Measurements from ENCODE around the gene ALB.

Gene ALB

DNA sequence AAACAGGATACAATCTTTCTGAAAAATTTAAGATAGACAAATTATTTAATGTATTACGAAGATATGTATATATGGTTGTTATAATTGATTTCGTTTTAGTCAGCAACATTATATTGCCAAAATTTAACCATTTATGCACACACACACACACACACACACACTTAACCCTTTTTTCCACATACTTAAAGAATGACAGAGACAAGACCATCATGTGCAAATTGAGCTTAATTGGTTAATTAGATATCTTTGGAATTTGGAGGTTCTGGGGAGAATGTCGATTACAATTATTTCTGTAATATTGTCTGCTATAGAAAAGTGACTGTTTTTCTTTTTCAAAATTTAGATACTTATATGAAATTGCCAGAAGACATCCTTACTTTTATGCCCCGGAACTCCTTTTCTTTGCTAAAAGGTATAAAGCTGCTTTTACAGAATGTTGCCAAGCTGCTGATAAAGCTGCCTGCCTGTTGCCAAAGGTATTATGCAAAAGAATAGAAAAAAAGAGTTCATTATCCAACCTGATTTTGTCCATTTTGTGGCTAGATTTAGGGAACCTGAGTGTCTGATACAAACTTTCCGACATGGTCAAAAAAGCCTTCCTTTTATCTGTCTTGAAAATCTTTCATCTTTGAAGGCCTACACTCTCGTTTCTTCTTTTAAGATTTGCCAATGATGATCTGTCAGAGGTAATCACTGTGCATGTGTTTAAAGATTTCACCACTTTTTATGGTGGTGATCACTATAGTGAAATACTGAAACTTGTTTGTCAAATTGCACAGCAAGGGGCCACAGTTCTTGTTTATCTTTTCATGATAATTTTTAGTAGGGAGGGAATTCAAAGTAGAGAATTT lies 5.2 kb downstream of the ALB start:
- DNase-seq, result no peak

DNA sequence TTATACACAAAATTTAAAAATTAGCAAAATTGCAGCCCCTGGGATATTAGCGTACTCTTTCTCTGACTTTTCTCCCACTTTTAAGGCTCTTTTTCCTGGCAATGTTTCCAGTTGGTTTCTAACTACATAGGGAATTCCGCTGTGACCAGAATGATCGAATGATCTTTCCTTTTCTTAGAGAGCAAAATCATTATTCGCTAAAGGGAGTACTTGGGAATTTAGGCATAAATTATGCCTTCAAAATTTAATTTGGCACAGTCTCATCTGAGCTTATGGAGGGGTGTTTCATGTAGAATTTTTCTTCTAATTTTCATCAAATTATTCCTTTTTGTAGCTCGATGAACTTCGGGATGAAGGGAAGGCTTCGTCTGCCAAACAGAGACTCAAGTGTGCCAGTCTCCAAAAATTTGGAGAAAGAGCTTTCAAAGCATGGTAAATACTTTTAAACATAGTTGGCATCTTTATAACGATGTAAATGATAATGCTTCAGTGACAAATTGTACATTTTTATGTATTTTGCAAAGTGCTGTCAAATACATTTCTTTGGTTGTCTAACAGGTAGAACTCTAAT lies 6.0 kb downstream of the ALB start:
- no peak for DNase-seq

GRCh38 chr4:73410916-73411730 lies 7.0 kb downstream of the ALB start:
- DNase-seq, result no peak

DNA sequence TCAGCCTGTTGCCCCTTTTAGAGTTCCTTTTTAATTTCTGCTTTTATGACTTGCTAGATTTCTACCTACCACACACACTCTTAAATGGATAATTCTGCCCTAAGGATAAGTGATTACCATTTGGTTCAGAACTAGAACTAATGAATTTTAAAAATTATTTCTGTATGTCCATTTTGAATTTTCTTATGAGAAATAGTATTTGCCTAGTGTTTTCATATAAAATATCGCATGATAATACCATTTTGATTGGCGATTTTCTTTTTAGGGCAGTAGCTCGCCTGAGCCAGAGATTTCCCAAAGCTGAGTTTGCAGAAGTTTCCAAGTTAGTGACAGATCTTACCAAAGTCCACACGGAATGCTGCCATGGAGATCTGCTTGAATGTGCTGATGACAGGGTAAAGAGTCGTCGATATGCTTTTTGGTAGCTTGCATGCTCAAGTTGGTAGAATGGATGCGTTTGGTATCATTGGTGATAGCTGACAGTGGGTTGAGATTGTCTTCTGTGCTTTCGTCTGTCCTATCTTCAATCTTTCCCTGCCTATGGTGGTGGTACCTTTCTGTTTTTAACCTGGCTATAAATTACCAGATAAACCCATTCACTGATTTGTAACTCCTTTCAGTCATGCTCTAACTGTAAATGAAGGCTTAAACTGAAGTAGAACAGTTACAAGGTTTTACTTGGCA lies 7.8 kb downstream of the ALB start:
- DNase-seq, result no peak

GRCh38 chr4:73413294-73413755 lies 9.2 kb downstream of the ALB start:
- no peak for DNase-seq

DNA sequence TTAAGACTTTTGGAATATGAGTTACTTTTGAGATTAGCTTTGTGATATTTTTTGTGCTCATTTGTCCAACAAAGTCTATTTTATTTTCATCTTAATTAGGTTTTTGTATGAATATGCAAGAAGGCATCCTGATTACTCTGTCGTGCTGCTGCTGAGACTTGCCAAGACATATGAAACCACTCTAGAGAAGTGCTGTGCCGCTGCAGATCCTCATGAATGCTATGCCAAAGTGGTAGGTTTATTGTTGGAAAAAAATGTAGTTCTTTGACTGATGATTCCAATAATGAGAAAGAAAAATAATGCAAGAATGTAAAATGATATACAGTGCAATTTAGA lies 10.8 kb downstream of the ALB start:
- DNase-seq, result no peak

- no peak for DNase-seq
Observed at GRCh38 chr4:73415807-73416238, 11.7 kb downstream of the ALB start.

GRCh38 chr4:73416423-73417087 lies 12.5 kb downstream of the ALB start:
- no peak for DNase-seq

- DNase-seq, result no peak
Observed at GRCh38 chr4:73417342-73417741, 13.3 kb downstream of the ALB start.

DNA sequence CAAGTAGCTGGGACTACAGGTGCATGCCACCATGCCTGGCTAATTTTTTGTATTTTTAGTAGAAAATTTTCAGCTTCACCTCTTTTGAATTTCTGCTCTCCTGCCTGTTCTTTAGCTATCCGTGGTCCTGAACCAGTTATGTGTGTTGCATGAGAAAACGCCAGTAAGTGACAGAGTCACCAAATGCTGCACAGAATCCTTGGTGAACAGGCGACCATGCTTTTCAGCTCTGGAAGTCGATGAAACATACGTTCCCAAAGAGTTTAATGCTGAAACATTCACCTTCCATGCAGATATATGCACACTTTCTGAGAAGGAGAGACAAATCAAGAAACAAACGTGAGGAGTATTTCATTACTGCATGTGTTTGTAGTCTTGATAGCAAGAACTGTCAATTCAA lies 13.9 kb downstream of the ALB start:
- no peak for DNase-seq

GRCh38 chr4:73418677-73419076 lies 14.6 kb downstream of the ALB start:
- DNase-seq, result no peak

DNA sequence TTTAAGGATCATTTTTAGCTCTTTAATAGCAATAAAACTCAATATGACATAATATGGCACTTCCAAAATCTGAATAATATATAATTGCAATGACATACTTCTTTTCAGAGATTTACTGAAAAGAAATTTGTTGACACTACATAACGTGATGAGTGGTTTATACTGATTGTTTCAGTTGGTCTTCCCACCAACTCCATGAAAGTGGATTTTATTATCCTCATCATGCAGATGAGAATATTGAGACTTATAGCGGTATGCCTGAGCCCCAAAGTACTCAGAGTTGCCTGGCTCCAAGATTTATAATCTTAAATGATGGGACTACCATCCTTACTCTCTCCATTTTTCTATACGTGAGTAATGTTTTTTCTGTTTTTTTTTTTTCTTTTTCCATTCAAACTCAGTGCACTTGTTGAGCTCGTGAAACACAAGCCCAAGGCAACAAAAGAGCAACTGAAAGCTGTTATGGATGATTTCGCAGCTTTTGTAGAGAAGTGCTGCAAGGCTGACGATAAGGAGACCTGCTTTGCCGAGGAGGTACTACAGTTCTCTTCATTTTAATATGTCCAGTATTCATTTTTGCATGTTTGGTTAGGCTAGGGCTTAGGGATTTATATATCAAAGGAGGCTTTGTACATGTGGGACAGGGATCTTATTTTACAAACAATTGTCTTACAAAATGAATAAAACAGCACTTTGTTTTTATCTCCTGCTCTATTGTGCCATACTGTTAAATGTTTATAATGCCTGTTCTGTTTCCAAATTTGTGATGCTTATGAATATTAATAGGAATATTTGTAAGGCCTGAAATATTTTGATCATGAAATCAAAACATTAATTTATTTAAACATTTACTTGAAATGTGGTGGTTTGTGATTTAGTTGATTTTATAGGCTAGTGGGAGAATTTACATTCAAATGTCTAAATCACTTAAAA lies 15.3 kb downstream of the ALB start:
- no peak for DNase-seq

DNA sequence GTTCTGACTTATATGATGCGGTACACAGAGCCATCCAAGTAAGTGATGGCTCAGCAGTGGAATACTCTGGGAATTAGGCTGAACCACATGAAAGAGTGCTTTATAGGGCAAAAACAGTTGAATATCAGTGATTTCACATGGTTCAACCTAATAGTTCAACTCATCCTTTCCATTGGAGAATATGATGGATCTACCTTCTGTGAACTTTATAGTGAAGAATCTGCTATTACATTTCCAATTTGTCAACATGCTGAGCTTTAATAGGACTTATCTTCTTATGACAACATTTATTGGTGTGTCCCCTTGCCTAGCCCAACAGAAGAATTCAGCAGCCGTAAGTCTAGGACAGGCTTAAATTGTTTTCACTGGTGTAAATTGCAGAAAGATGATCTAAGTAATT lies 16.5 kb downstream of the ALB start:
- no peak for DNase-seq

- DNase-seq, result no peak
Observed at GRCh38 chr4:73421708-73422457, 17.8 kb downstream of the ALB start.

DNA sequence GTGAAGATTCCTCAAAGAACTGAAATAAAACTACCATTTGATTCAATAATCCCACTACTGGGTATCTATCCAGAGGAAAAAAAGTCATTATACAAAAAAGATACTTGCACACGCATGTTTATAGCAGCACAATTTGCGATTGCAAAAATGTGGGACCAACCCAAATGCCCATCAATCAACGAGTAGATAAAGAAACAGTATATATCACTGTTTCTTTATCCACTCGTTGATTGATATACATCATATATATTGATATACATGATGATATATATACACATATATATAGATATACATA lies 18.3 kb downstream of the ALB start:
- no peak for DNase-seq

DNA sequence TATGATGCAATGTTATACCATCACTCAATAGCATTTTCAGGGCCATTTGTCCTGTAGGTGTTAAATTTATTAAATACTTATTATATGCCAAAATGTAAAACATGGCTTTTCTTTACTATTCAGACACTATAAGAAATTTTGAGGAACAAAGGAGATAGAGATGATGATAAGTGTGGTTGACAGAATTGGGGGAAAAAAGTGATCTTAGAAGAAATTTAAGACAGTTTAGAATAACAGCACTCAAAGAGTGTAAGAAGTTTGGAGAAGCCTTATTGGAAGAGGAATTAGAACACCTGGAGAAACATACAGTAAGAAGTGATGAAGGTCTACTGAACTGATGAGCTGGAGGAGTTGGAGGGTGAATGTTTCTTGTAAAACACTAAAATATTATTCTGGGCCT lies 19.1 kb downstream of the ALB start:
- DNase-seq, result no peak

GRCh38 chr4:73426666-73427065 lies 22.6 kb downstream of the ALB start:
- DNase-seq, result no peak

- DNase-seq, result no peak
Observed at GRCh38 chr4:73429118-73429517, 25.0 kb downstream of the ALB start.

GRCh38 chr4:73429826-73430587 lies 25.9 kb downstream of the ALB start:
- DNase-seq, result no peak

- no peak for DNase-seq
Observed at GRCh38 chr4:73431813-73432168, 27.7 kb downstream of the ALB start.
